Muscle of arm (tissue), 12 donors: ENCODE measurements around the gene SYNDIG1. TPM values are rescaled to one million over a fixed set of nuclear protein-coding genes. Genes with fewer than 3 reads are reported as not detected.

Experiments
- DNase-seq: peaks from one replicate; pipeline ENCODE4 v3.0.0-alpha.2; 2013
- polyA plus RNA-seq, 12 donors: library from polyadenylated mRNA; unstranded; fragments of 120-200 nt; gene quantifications; one replicate each; pipeline ENCODE4 v1.2.1, GENCODE V29; 2013; ENCODE audit not compliant: insufficient read length in 12 of 12

The SYNDIG1 gene
- polyA plus RNA-seq, 12 donors = 2.5 to 4.5 (median 4.0) TPM; not detected in 2

GRCh38 chr20:24521032-24521431 is 51.6 kb downstream of the SYNDIG1 start:
- DNase-seq = no peak

- no peak for DNase-seq
Observed at GRCh38 chr20:24522452-24523330, 53.3 kb downstream of the SYNDIG1 start.

DNA sequence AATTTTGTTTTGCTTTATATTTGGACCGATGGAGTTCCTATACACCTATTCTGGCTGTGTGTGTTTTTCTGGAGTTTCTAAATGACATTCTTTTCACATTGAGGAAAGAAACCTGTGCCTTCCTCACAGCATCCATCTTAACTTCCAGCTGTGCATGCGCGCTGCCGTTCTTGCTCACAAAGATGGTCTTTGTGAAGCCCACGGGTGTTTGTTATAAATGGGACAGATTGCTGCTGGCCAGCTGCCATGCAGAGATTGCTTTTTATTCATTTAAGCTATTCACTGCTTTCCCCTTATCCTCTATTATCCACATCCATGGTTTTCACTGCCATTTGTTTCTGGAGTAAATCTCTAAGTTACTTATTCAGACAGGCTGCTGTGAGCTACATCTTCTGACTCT is 54.2 kb downstream of the SYNDIG1 start:
- no peak for DNase-seq

DNA sequence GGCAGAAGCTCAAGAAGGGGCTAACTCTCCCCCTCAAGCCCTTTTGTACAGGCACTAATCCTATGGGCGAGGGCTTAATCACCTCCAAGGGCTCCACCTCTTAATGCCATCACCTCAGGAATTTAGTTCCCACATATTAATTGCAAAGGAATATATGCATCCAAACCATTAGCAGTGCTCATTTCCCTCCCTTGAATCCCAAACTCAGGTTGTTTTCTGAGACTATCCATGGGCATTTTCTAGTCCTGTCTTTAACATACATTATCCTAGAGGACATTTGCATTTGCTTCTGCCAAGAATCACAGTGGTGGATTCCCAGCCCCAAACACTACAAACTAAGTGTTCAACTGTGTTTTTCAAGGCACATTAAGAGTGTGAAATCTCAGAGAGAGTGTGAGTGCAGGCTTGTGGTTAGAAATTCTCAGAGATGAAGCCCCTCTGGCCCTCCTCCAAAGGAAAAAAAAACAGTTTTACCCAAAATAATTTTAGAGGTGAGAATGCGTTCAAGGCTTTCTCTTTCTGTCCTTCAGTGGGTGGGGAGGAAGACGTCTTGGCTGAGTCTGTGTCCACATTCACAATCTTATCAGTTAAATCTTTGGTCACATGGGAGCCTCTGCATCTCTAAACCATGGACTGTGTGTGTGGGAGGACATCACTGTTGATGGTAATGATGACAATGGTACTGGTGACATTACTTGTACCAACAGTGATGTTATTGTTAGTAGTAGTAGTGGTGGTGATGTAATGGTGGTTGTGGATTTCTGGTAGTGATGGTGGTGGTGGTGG is 59.3 kb downstream of the SYNDIG1 start:
- no peak for DNase-seq

- no peak for DNase-seq
Observed at GRCh38 chr20:24529369-24529719, 59.9 kb downstream of the SYNDIG1 start.

- no peak for DNase-seq
Observed at GRCh38 chr20:24530131-24530680, 60.8 kb downstream of the SYNDIG1 start.

GRCh38 chr20:24531202-24531601 is 61.8 kb downstream of the SYNDIG1 start:
- no peak for DNase-seq

GRCh38 chr20:24531631-24532419 is 62.4 kb downstream of the SYNDIG1 start:
- no peak for DNase-seq

DNA sequence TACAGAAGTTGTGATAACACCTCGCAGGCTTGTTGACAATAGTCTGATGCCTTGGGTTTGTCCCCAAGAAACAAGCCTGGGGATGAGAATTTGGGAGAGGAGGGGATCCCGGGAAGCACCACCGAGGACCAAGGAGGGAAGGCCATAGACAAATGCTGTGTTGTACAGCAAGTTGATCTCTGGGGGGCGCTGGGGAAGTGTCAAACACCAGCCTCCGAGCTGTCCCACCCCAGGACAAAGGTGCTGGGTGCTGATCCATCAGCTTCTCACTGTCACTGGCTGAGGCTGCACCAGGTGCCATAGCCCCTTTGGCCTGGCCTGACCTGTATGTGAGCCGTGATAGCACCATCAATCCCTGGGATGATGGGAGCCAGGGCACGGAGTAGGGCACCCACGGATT is 64.0 kb downstream of the SYNDIG1 start:
- no peak for DNase-seq

DNA sequence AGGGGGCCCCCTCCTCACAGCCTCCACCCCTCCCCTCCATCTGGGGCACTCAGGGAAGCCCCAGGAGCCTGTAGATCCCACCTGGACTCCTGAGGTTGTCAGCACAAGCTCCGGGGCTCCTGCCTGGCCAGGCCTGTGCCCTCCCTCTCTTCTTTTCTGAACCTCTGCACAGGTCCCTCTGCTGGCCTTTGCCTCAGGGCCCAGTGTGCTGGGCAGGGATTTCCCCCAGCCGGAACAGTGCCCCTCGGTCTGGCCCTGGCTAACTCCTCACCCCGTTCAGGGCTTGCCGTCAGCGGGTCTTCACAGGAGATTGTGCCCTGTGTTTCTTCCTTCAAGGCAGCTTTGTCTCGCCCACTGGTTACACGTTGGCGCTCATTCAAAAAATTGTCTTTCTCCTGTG is 64.9 kb downstream of the SYNDIG1 start:
- no peak for DNase-seq

DNA sequence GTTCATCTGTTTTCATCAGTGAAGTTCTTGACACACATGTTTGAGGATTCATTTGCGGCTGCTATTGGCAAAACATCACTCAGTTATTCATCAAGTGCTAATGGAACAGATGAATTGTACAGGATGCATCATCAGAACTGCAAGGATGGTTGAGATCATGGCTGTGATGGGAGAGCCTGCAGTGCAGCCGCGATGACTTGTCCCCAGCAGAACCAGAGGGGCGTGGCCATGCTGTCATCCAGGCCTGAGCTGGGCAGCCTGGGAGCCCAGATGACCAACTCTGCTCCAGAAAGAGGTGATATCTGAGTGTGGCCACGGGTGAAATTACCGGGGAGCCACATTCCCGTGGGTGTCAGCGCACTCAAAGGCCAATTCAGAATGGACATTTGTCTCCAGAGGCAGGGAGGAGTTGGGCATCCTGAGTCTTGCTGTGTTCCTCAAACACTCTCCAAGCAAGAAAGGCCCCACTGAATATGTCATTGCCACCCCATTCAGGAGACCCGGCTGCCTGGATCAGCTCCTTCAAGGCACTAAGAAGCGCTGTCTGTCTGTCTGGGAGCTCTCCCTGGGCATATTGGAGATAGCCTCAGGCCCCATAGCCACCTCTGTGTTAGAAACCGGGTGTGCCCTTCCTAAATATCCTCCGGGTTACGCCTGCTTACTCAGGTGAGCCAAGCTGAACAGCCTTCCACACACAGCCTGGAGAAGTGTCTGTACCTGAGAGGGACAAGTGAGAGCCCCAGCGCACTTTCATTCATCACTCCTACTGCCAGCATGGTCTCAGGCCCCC is 66.7 kb downstream of the SYNDIG1 start:
- DNase-seq = no peak

DNA sequence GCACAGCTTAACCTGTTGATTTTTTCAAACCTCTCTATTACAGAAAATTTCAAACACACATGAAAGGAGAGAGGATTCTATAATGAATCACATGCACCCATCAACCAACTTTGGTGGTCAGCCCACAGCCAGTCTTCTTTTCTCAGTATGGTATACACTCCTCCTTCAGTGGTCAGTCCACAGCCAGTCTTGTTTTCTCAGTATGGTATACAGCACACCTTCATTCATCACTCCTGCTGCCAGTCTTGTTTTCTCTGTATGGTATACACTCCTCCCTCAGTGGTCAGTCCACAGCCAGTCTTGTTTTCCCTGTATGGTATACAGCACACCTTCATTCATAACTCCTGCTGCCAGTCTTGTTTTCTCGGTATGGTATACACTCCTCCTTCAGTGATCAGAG is 67.8 kb downstream of the SYNDIG1 start:
- DNase-seq = no peak

DNA sequence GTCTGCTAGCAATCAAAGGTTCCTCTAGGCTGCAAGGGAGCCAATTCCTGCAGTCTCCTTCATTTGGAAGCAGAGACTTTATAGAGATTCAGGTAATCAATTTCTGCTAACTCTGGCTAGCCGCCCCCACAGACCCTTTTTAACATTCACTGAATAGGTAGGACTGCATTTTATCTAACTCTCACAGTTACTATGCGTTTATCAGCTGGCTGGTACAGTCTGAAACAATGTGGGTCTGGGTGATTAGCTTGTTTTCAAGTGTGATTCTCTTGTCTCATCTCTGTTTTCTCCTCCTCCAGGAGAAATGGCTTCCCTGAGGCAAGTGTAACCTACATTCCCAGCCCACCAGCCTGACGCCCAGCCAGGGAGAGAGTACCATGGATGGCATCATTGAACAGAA is 73.3 kb downstream of the SYNDIG1 start:
- no peak for DNase-seq

GRCh38 chr20:24543168-24543567 is 73.7 kb downstream of the SYNDIG1 start:
- no peak for DNase-seq

DNA sequence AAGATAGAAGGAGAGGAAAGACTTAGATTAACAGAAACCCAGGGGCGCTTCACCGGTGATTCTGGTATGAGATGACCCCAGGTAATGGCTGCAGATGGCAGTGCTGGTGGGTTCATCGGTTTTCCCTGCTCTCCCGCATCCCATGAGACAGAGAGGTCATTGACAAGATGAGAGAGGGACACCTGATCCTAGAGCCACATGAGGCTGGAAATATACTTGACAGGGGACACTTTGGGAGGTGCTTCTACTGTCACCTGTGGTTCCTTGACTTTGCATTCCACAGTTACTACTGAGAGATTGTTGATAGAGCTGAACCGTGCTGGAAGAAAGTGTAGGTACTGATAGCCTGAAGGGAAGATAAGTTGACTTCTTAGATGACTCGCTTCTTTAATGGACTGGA is 74.3 kb downstream of the SYNDIG1 start:
- no peak for DNase-seq

DNA sequence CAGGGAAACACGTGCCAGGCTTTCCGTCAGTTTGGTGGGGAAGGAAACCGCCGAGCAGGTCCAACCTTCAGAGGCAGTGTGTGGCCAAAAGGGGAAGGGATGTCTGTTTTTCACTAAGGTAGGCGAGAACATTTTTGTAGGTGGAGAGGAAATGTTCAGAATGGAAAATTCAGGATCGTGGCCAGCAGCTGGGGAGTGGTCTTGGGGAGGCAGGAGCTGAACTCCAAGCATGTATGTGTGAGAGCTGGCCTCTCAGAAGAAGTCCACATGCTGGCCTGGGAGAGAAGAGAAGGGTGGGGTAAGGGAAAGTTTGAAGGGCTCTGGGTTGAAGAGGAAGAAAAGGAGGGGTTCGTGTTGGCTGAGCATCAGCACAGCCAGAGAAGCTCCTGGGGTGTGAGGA is 74.9 kb downstream of the SYNDIG1 start:
- DNase-seq = no peak

GRCh38 chr20:24545168-24545567 is 75.7 kb downstream of the SYNDIG1 start:
- DNase-seq = no peak

DNA sequence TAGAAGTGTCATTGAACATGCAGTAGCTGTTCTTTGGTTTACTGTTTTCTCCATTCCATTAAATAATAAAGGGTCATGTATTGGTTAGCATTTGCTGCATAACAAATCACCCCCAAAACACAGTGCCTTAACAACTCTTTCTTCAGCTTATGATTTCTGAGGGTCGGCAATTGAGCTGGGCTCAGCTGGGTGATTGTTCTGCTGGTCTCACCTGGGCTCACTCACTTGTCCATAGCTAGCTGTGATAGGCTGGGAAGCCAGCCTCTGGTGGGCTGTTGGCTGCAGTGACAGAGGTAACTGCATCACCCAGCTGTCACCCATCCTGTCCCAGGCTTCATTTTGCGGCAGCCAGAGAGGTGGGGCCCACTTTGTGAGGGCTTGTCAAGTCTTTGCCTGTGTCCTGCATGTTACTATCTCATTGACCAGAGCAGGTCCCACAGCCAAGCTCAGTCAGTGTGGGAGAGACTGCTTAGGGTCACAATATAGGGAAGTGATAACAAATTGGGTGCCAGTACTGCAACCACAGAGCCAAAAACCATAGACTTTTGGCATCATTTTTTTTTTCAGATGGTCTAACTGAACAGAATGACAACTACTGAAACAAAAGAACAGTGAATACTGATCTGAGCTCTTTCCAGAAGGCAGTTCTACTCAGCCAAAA is 76.9 kb downstream of the SYNDIG1 start:
- no peak for DNase-seq

DNA sequence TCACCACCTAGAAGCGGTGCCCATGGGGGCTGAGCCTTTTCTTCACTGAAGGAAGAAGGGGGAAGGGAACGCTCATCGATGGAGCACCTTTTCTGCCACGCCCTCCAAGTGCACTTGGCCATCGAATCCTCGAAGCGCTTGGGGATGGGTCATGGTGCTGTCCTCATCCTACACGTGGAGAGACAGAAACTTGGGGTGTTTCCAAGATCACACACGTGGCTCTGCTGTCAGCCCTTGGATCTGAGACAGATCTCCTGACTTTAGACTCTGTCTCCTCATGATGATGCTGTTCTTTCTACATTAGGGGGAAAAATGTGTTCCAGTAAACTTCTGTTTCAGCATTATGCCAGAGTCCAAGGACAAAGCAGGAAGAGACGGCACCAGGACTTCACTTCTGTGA is 78.5 kb downstream of the SYNDIG1 start:
- DNase-seq = no peak

DNA sequence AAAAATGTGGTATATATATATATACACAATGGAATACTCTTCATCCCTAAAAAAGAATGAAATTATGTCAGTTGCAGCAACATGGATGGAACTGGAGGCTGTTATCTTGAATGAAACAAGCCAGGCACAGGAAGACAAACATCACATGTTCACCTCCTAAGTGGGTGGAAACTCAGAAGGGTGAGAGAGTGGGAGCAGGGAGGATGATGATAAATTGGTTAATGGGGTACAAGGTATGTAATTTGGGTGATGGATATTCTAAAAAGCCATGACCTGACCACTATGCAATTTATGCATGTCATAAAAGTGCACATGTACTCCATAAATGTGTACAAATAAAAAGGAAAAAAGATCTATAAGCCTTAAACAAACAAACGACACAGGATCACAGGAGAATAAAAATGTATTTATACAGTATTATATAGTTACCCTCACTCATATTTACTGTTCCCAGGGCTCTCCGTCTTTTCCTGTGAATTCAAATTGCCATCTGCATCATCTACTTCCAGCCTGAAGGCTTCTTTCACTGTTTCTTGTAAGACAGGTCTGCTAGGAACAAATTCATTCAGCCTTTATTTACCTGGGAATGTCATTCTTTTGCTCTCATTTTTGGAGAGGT is 89.8 kb downstream of the SYNDIG1 start:
- no peak for DNase-seq
